ENCODE data around the gene RPL13A. TPM values are rescaled to one million over a fixed set of nuclear protein-coding genes. Genes with fewer than 3 reads are reported as not detected.

RPL13A gene
- polyA plus RNA-seq, 3 donors: 655 to 1,621 (median 663) TPM

DNA sequence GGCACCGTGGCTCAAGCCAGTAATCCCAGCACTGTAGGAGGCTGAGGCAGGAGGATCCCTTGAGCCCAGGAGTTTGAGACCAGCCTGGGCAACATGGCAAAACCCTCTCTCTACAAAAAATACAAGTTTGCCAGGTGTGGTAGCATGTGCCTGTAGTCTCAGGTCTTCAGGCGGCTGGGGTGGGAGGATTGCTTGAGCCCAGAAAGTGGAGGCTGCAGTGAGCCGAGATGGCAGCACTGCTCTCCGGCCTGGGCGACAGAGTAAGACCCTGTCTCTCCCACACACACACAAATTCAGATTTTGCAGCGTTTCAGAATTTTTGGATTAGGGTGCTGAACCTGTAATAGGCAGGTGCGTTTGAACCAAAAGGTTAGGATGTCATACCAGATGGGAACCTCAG lies 11.1 kb downstream of the RPL13A start:
- 93% methylated on average over 2 of the region's 7 CpGs for WGBS (ENCODE audit: insufficient coverage)
- Histone ChIP-seq H3K9me3 (replicated peaks in 1 of 2; ENCODE audit: control insufficient read depth in 1 of 2, insufficient read depth in 1 of 2, low read length in 2 of 2) (no peaks in the 10 kb centered on the region), H3K9ac (ENCODE audit: insufficient read depth, low read length, poor library complexity, severe bottlenecking) (no peak overlapping the region), H4K20me1 (ENCODE audit: insufficient read depth, low read length) (peaks cover 32% of the 10 kb centered on the region), H3K4me3 (replicated peaks in 1 of 3; ENCODE audit: low read depth in 2 of 3, low read length in 3 of 3) (no peak overlapping the region), H3K79me2 (ENCODE audit: insufficient read depth, low read length) (peaks cover 22% of the 10 kb centered on the region), H2AFZ (ENCODE audit: insufficient read depth, low read depth, low read length, poor library complexity, severe bottlenecking) (no peak overlapping the region), H3K27ac (ENCODE audit: low read depth in 1 of 2, low read length in 2 of 2) (no peak overlapping the region), H3K4me2 (replicated peaks; ENCODE audit: extremely low read depth, low read length, poor library complexity, severe bottlenecking) (no peak overlapping the region), H3K27me3 (ENCODE audit: control insufficient read depth in 2 of 2, insufficient read depth in 2 of 2, low read length in 2 of 2) (no peaks in the 10 kb centered on the region), H3K4me1 (ENCODE audit: control insufficient read depth in 1 of 2, insufficient read depth in 2 of 2, low read length in 2 of 2) (peaks cover 47 to 52% of the 10 kb centered on the region in 2 donors), H3K36me3 (replicated peaks in 1 of 2; ENCODE audit: control insufficient read depth in 1 of 2, insufficient read depth in 2 of 2, low read length in 2 of 2) (peaks cover 26% of the 10 kb centered on the region in 2 donors)
- Mint-ChIP-seq H3K4me3 (peak overlapping the region in 1 of 2 donors; percentile 52), H3K36me3 (peaks cover 25 to 28% of the 10 kb centered on the region in 2 donors), H3K27me3 (ENCODE audit: low read depth in 3 of 3) (peaks cover 9 to 18% (median 14%) of the 10 kb centered on the region in 3 donors), H3K4me1 (peaks cover 40% of the 10 kb centered on the region), H3K27ac (no peak overlapping the region), H3K9me3 (peaks cover 0 to 1% (median 0%) of the 10 kb centered on the region in 7 donors)
- no peak for DNase-seq
- TF ChIP-seq, protein P1, sequence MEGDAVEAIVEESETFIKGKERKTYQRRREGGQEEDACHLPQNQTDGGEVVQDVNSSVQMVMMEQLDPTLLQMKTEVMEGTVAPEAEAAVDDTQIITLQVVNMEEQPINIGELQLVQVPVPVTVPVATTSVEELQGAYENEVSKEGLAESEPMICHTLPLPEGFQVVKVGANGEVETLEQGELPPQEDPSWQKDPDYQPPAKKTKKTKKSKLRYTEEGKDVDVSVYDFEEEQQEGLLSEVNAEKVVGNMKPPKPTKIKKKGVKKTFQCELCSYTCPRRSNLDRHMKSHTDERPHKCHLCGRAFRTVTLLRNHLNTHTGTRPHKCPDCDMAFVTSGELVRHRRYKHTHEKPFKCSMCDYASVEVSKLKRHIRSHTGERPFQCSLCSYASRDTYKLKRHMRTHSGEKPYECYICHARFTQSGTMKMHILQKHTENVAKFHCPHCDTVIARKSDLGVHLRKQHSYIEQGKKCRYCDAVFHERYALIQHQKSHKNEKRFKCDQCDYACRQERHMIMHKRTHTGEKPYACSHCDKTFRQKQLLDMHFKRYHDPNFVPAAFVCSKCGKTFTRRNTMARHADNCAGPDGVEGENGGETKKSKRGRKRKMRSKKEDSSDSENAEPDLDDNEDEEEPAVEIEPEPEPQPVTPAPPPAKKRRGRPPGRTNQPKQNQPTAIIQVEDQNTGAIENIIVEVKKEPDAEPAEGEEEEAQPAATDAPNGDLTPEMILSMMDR (IDR thresholded peaks at IDR 0.05): no peak
- intact Hi-C loops (cut with micrococcal nuclease): loop anchor here (5.0 to 10.0 kb wide), 4 partner anchors 46 to 179 kb away; partner anchors contain the start of genes PRMT1 (in 2 of the 2), ALDH16A1 (in 1 of the 2), PIH1D1 (in 1 of the 2) and RRAS (in 1 of the 2)

DNA sequence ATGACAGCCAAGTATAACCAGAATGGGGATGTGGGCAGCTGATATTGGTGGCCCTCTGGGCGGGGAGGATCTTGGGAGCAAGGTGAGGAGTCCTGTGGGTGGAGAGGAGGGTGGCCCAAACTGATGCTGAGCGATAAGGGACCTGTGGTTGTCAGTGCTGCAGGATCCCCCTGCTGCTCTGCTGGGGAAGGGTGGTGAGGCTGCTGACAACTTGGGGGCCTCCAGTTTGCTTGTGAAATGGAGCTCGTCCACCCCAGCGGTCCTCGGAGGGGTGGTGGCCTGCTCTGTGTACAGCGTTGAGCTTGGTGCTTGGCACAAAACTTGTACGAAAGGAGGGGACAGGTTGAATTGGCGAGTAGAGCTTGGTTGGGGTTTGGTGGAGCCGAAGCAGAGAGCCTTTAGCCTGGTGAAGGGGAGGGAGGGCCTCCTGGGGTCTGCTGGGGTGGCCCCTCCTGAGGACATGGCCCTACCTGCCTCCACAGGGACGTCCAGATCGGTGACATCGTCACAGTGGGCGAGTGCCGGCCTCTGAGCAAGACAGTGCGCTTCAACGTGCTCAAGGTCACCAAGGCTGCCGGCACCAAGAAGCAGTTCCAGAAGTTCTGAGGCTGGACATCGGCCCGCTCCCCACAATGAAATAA lies 11.7 kb downstream of the RPL13A start:
- WGBS (ENCODE audit: insufficient coverage): 88% methylated on average over 15 of the region's 19 CpGs
- H3K27ac ChIP-seq (ENCODE audit: low read depth in 1 of 2, low read length in 2 of 2): peak overlapping the region in 1 of 2 donors; percentile 2
- TF ChIP-seq, protein P1 (IDR thresholded peaks at IDR 0.05): no peak
- peaks cover 32% of the 10 kb centered on the region for H4K20me1 ChIP-seq (ENCODE audit: insufficient read depth, low read length)
- H3K4me1 Mint-ChIP-seq: peaks cover 40% of the 10 kb centered on the region
- H3K27ac Mint-ChIP-seq: peak overlapping the region in 1 of 7 donors; percentile 13
- peaks cover 22% of the 10 kb centered on the region for H3K79me2 ChIP-seq (ENCODE audit: insufficient read depth, low read length)
- peaks cover 25 to 28% of the 10 kb centered on the region in 2 donors for H3K36me3 Mint-ChIP-seq
- H3K4me2 ChIP-seq (replicated peaks; ENCODE audit: extremely low read depth, low read length, poor library complexity, severe bottlenecking): peak overlapping the region; percentile 14
- peaks cover 9 to 18% (median 14%) of the 10 kb centered on the region in 3 donors for H3K27me3 Mint-ChIP-seq (ENCODE audit: low read depth in 3 of 3)
- no peak for DNase-seq
- no peak overlapping the region for H3K4me3 ChIP-seq (replicated peaks in 1 of 3; ENCODE audit: low read depth in 2 of 3, low read length in 3 of 3)
- no peaks in the 10 kb centered on the region for H3K9me3 ChIP-seq (replicated peaks in 1 of 2; ENCODE audit: control insufficient read depth in 1 of 2, insufficient read depth in 1 of 2, low read length in 2 of 2)
- no peak overlapping the region for H3K9ac ChIP-seq (ENCODE audit: insufficient read depth, low read length, poor library complexity, severe bottlenecking)
- H3K4me3 Mint-ChIP-seq: peak overlapping the region; percentile 52 to 63
- H3K27me3 ChIP-seq (ENCODE audit: control insufficient read depth in 2 of 2, insufficient read depth in 2 of 2, low read length in 2 of 2): no peaks in the 10 kb centered on the region
- no peak overlapping the region for H2AFZ ChIP-seq (ENCODE audit: insufficient read depth, low read depth, low read length, poor library complexity, severe bottlenecking)
- peaks cover 47 to 52% of the 10 kb centered on the region in 2 donors for H3K4me1 ChIP-seq (ENCODE audit: control insufficient read depth in 1 of 2, insufficient read depth in 2 of 2, low read length in 2 of 2)
- peaks cover 26% of the 10 kb centered on the region in 2 donors for H3K36me3 ChIP-seq (replicated peaks in 1 of 2; ENCODE audit: control insufficient read depth in 1 of 2, insufficient read depth in 2 of 2, low read length in 2 of 2)
- H3K9me3 Mint-ChIP-seq: peaks cover 0 to 1% (median 0%) of the 10 kb centered on the region in 7 donors
- intact Hi-C loops (cut with micrococcal nuclease): loop anchor here (5.0 to 10.0 kb wide), 4 partner anchors 47 to 178 kb away; partner anchors contain the start of genes PRMT1 (in 2 of the 2), ALDH16A1 (in 1 of the 2), PIH1D1 (in 1 of the 2) and RRAS (in 1 of the 2)

All from CD14-positive monocyte (primary cell).